ENCODE measurements around the gene CABP5.
"Not testable (repeated sequence)": the region's sequence is repeated elsewhere in the genome, so short reads cannot be mapped to it uniquely, and the experiment has no call there.

The CABP5 gene

GRCh38 chr19:48043675-48044258 lies at the start of gene CABP5:
TSS of gene CABP5 (minus strand) at chr19:48044079. CDS start at chr19:48043922, 157 bp downstream.
- Histone ChIP-seq H3K36me3 (no peaks in the 10 kb centered on the region), H3K4me2 (no peak within 1 kb of the TSS), H3K27me3 (no peaks in the 10 kb centered on the region), H3K4me1 (no peaks in the 10 kb centered on the region), H3K27ac (no peak within 1 kb of the TSS), H3K4me3 (no peak within 1 kb of the TSS), H4K20me1 (no peaks in the 10 kb centered on the region), H3K9me3 (no peaks in the 10 kb centered on the region; the same call in 1 of the 2 replicates), H3K9ac (no peak within 1 kb of the TSS)
- TF ChIP-seq Cebpa-rat (IDR thresholded peaks at IDR 0.05) = no peak

- H3K27ac ChIP-seq = not testable (repeated sequence)
Observed at GRCh38 chr19:48091111-48091718, 47.3 kb upstream of the CABP5 start.

GRCh38 chr19:48090281-48090802 lies 46.5 kb upstream of the CABP5 start:
- Histone ChIP-seq H3K9ac (no peak overlapping the region), H3K4me2 (no peak overlapping the region), H3K9me3 (peaks cover 40% of the 10 kb centered on the region), H3K27me3 (no peaks in the 10 kb centered on the region), H3K27ac (no peak overlapping the region), H3K4me3 (no peak overlapping the region), H3K36me3 (0 out of 2 replicates have a peak, but pooled peaks cover 7% of the 10 kb centered on the region), H4K20me1 (no peaks in the 10 kb centered on the region), H3K4me1 (no peaks in the 10 kb centered on the region)
- TF ChIP-seq Cebpa-rat (IDR thresholded peaks at IDR 0.05) = no peak

More at GRCh38 chr19:48091111-48091718, 47.3 kb upstream of the CABP5 start:
- H3K4me2 ChIP-seq, H3K36me3 ChIP-seq, H3K4me1 ChIP-seq, H3K4me3 ChIP-seq, H3K9ac ChIP-seq, H4K20me1 ChIP-seq, H3K27me3 ChIP-seq: not testable (repeated sequence)
- peaks cover 35% of the 10 kb centered on the region for H3K9me3 ChIP-seq

GRCh38 chr19:48088991-48089390 lies 45.1 kb upstream of the CABP5 start:
- not testable (repeated sequence) for H3K4me2 ChIP-seq, H3K36me3 ChIP-seq, H3K27ac ChIP-seq, H3K9ac ChIP-seq, H4K20me1 ChIP-seq, H3K4me1 ChIP-seq, H3K27me3 ChIP-seq, H3K4me3 ChIP-seq
- peaks cover 26% of the 10 kb centered on the region for H3K9me3 ChIP-seq

GRCh38 chr19:48085904-48086864 lies 42.3 kb upstream of the CABP5 start:
- no peak for TF ChIP-seq Cebpa-rat (IDR thresholded peaks at IDR 0.05)
- Histone ChIP-seq H3K36me3 (no peaks in the 10 kb centered on the region), H3K9ac (no peak overlapping the region), H3K27ac (no peak overlapping the region), H4K20me1 (no peaks in the 10 kb centered on the region), H3K4me2 (no peak overlapping the region), H3K9me3 (peaks cover 12% of the 10 kb centered on the region), H3K4me3 (no peak overlapping the region), H3K27me3 (no peaks in the 10 kb centered on the region), H3K4me1 (no peaks in the 10 kb centered on the region)

GRCh38 chr19:48085076-48085475 lies 41.2 kb upstream of the CABP5 start:
- no peak for TF ChIP-seq Cebpa-rat (IDR thresholded peaks at IDR 0.05)
- H3K27me3 ChIP-seq = no peaks in the 10 kb centered on the region
- no peak overlapping the region for H3K4me3 ChIP-seq
- no peak overlapping the region for H3K27ac ChIP-seq
- no peak overlapping the region for H3K4me2 ChIP-seq
- no peaks in the 10 kb centered on the region for H3K4me1 ChIP-seq
- no peaks in the 10 kb centered on the region for H4K20me1 ChIP-seq
- no peaks in the 10 kb centered on the region for H3K36me3 ChIP-seq
- H3K9me3 ChIP-seq = peaks cover 5% of the 10 kb centered on the region; the same call in 1 of the 2 replicates
- H3K9ac ChIP-seq = no peak overlapping the region

- TF ChIP-seq Cebpa-rat (IDR thresholded peaks at IDR 0.05) = no peak
- no peak overlapping the region for H3K4me2 ChIP-seq
- no peak overlapping the region for H3K9ac ChIP-seq
- no peaks in the 10 kb centered on the region for H3K4me1 ChIP-seq
- H3K9me3 ChIP-seq = peaks cover 4% of the 10 kb centered on the region; the same call in 1 of the 2 replicates
- no peak overlapping the region for H3K4me3 ChIP-seq
- H3K36me3 ChIP-seq = no peaks in the 10 kb centered on the region
- no peaks in the 10 kb centered on the region for H4K20me1 ChIP-seq
- no peaks in the 10 kb centered on the region for H3K27me3 ChIP-seq
- H3K27ac ChIP-seq = no peak overlapping the region
Observed at GRCh38 chr19:48081106-48081505, 37.2 kb upstream of the CABP5 start.

GRCh38 chr19:48070177-48070769 lies 26.4 kb upstream of the CABP5 start:
- not testable (repeated sequence) for H3K9ac ChIP-seq, H3K36me3 ChIP-seq, H3K9me3 ChIP-seq

GRCh38 chr19:48069435-48069834 lies 25.6 kb upstream of the CABP5 start:
- no peak for TF ChIP-seq Cebpa-rat (IDR thresholded peaks at IDR 0.05)
- Histone ChIP-seq H3K4me2 (no peak overlapping the region), H4K20me1 (no peaks in the 10 kb centered on the region), H3K36me3 (no peaks in the 10 kb centered on the region), H3K9me3 (peaks cover 10% of the 10 kb centered on the region; the same call in 1 of the 2 replicates), H3K4me3 (no peak overlapping the region), H3K4me1 (0 out of 2 replicates have a peak, but pooled peaks cover 4% of the 10 kb centered on the region), H3K27ac (no peak overlapping the region), H3K9ac (no peak overlapping the region), H3K27me3 (no peaks in the 10 kb centered on the region)

More at GRCh38 chr19:48070177-48070769, 26.4 kb upstream of the CABP5 start:
- H3K27ac ChIP-seq, H3K27me3 ChIP-seq, H4K20me1 ChIP-seq, H3K4me1 ChIP-seq, H3K4me2 ChIP-seq, H3K4me3 ChIP-seq: not testable (repeated sequence)
